Cardiac septum (tissue), 1 donor: ENCODE measurements around the gene NDP. TPM values are rescaled to one million over a fixed set of nuclear protein-coding genes. Genes with fewer than 3 reads are reported as not detected.

Experiments used
- DNase-seq: peaks from one replicate; pipeline ENCODE4 v3.0.0-alpha.2; 2020; ENCODE audit warnings: low spot score
- intact Hi-C: fragments of 100-400 bp; cut with DNase I; formaldehyde crosslinking; loops from one replicate; pipeline ENCODE4 v1.14.0; 2022
- long read RNA-seq: library from polyadenylated mRNA; unstranded; transcript quantifications from one replicate; pipeline ENCODE4 v2.0.0, GENCODE V29; 2021
- total RNA-seq: library from RNA; stranded (reverse); fragmentation: NEBNext Ultra II Directional; extraction: Animal tissue kit (Norgen Biotek cat#: 25700); gene quantifications from one replicate; pipeline ENCODE4 v1.2.1, GENCODE V29; 2021
- donor health status: DM: no; HTN: no; CAD: no.

Gene NDP, protein sequence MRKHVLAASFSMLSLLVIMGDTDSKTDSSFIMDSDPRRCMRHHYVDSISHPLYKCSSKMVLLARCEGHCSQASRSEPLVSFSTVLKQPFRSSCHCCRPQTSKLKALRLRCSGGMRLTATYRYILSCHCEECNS
- total RNA-seq, result 0.86 TPM
- long read RNA-seq, result 0 reads

DNA sequence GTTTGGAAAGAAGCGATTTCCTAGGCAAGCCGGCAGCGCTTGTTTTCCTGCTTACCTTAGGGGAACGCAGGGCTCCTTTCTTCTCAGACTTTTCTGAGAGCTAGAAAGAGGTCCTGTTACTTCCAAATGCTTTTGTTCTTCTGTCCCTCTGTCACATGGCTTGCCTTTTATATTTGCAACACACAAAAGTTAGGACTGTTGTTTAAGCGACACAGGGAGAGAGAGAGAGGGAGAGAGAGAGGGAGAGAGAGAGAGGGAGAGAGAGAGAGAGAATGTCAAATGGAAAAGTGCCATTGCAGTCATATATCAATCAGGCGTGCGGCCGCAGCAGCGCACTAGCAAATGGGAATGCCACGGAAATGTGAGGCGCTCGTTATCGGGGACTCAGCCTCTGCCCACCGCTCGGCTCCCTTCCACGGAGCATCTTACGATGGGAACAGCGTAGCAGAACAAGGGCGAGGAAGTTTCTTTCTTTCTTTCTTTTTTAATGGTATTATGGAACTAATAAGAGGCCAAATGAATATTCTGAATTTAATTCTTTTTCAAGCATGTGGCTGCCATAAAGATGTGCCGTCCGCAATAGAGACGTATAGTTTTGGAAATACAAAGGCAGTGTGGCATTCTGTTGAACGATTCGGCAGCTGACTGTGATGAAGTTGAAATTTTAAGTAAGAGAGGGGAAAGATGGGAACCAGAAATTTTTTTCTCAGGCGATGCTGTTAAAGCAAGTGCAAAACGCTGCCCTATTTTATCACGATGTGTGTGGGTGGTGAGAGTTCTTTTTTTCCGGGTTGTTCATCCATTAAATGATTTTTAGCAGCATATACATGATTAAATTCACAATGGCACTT, at the start of gene NDP:
TSS of gene NDP (minus strand) at position 142 of the 851 bp plus-strand sequence. CDS start 14,745 bp downstream, outside the sequence.
- intact Hi-C loops, result no loop called here
- no peak for DNase-seq

DNA sequence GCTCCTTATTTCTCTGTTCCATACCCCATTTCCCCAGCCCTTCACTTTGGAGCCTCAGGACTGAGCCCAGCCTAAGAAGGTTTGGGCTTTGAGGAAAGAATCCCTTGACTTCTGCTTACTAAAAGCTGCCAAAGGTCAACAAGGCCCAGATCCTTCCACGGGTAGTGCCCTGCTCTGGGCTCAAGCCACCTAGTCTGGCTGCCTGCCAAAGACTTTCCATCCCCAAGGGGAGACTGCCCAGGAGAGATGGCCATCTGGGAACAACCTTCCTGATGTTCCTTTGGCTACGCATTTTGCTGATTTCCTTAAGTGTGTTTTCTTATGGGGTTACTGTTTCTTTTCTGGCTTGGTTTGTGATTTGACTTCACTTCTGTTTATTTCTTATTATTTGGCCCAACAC, 49.8 kb upstream of the NDP start:
- intact Hi-C loops, result no loop called here
- DNase-seq, result no peak

DNA sequence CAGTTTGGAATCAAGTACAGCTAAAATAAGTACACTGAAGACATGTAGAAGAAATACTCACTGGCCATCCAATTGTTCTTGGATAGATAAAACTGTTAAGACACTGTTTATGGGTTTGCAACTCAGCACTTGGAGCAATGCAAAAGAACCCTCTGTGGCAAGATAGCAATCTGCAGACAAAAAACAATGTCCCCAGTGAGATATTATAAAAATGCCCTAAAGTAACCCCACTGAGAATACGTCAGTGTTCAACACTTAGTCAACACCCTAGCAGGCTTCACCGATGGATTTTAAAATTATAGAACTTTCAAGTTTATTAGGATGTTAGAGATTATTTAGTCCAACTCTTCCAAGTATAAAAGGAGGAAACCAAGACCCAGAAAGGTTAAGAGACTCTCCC, 47.5 kb upstream of the NDP start:
- intact Hi-C loops, result no loop called here
- no peak for DNase-seq

DNA sequence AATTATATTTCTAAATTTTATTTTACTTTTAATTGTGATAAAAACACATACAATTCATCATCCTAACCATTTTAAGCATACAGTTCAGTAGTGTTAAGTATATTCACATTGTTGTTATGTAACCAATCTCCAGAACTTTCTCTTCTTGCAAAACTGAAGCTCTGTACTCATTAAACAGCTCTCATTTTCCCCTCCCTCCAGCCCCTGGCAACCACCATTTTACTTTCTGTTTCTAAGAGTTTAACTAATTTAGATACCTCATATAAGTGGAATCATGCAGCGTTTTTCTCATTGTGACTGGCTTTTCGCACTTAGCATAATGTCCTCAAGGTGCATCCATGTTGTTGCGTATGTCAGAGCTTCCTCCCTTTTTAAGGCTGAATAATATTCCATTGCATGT, 46.7 kb upstream of the NDP start:
- no peak for DNase-seq
- intact Hi-C loops, result no loop called here

DNA sequence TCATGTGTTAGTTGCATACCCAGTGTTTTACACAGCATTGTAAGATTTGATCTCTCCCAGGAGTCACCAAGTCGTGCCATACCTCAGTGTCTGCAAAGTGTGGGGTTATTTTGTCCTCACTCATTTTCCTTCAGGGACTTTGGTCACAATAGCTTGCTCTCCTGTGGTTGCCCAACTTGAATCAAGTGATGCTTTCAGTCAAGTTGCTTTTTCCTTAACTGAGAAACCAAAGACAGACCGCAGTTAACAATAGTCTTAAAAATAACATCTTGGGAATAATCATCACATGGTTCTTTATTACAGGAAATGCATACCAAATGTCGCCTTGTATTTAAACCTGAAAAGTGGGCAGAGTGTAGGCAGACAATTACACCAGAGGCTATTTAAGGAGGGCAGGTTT, 44.5 kb upstream of the NDP start:
- no peak for DNase-seq
- intact Hi-C loops, result no loop called here

DNA sequence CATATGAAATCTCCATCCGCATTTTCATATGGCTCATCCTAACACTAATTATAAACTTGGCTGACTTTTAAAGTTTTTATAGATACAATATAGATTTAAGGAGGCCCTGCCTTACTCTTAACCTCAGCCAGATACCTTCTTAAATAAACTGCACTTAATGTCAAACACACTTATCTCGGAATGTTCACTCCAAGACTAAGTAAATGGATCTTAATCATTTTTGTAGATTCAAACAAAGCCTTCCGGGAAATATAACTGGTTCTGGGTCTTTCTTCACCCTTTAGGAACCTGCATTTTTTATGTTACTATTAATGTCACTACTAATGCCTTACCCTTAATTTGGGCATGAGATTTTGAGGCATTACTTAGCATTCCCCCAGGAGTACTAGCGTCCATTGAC, 43.7 kb upstream of the NDP start:
- no peak for DNase-seq
- intact Hi-C loops, result no loop called here

DNA sequence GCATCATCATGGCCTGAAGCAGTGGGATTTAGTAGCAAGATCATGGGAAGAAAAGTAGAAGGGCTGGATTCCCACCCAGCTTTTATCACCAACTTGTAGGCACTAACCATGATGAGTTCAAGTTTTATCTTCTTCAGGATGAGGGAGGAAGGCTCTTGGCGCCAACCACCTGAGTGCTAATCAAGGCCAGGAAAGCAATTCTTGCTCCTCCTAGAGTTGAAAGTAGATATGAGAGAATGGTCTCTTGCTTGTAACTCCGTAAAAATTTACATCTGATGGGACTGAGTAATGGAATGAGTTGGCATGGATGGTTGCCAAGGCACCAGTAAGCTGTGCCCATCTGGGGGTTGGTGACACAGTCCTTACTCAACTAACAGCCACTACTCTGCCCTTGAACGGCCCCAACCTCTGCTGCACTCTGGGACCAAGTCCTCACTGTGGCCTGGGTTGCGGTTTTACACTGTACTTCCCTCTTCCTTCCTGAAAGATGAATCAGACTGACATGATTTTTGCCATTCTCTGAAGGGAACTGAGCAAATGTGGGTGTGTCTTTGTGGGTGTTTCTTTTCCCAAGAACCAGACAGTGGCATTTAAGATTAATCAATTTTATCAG, 39.4 kb upstream of the NDP start:
- intact Hi-C loops, result no loop called here
- DNase-seq, result peak; percentile 82

DNA sequence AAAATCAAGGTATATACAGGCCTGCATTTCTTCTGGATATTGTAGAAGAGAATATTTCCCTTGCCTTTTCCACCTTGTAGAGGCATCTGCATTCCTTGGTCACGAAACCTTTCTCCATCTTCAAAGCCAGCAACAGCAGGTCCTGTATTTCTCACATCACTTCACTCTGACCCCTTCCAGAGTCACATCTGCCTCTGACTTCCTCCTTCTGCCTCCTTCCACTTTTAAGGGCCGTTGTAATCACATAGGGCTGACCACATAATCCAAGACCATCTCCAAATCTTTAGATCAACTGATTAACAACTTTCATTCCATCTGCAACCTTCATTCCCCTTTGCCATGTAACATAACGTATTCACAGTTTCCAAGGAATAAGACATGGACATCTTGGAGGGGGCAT, 38.3 kb upstream of the NDP start:
- intact Hi-C loops, result no loop called here
- no peak for DNase-seq

DNA sequence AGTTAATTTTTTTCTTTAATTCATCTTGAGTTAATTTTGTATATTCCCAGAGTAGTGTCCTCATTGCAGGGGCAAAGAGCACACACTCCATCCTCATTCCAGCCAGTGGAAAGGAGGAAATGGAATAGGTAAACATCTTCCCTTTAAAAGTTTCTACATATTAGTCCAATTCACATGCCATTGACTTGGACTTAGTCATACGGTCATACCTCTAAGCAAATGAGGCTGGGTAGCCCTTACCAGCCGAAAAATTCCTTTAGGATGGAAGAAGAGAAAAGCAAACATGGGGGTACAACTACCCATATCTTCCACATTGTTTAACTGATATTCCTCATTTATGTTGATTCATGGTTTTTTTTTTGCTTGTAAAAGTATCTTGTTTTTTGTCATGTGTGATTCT, 37.4 kb upstream of the NDP start:
- no peak for DNase-seq
- intact Hi-C loops, result no loop called here

DNA sequence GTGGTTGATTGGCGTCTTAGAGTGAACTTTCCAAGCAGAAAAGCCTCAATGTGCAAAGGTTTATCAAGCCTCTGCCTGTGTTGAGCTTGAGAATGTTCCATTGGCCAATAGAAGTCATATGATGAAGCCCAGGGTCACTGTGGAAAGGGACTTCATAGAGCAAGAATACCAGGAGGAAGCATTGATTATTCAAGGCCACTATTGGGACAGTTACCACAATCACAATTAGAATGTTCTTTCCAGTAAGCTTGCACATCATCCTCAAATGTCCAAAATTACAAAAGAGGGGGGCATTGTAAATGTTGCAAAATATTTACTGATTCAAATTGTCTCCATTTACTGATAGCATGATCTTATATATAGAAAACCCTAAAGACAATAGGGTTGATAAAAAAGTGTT, 32.9 kb upstream of the NDP start:
- DNase-seq, result no peak
- intact Hi-C loops, result no loop called here

DNA sequence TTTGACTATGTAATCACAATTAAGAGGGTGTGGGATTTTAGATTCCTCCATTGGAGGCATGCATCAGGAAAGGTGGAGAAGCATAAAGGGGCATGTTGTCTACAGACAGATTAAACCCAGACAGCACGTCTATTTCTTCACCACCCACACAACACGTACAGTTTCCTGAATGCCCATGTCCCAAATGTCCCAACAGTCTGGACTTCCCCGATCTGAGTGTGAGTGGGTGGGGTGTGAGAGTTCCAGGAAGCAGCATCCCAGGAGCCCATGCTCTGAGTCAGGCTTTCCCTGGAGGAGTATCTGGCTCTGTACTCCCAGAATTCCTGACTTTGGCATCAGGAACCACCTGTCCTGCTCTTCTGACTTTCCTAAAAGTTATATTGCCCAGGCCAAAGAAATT, 30.8 kb upstream of the NDP start:
- DNase-seq, result no peak
- intact Hi-C loops, result no loop called here

DNA sequence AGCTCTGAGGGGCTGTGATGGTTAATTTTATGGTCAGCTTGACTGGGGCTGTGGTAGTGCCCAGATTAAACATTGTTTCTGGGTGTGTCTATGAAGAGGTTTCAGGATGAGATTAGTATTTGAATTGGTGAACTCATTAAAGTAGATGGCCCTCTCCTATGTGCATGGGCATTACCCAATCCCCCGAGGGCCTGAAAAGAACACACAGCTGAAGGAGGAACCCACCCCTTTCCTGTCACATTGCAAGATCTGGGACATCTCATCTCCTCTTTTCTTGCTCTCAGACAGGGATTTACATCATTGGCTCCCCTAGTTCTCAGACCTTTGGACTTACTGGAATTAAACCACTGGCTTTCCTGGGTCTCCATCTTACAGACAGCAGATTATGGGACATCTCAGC, 29.4 kb upstream of the NDP start:
- DNase-seq, result no peak
- intact Hi-C loops, result no loop called here

DNA sequence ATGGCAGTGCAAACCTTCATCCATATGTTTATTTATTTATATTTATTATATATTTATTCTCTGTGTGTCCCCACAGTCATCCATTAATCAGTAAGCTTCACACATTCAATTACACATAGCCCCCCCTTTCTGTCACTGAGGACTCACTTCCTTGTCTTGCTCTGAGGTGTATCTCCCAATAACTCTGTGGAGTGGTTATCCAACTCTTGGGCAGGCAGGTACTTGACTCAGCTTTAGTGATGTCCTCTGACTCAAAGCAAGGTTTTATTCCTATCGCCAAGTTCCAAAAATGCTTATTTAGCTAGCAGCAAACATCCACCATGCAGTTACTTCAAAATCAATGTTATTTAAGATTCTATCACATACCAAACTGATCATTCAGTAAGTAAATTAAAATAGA, 25.2 kb upstream of the NDP start:
- intact Hi-C loops, result no loop called here
- no peak for DNase-seq

DNA sequence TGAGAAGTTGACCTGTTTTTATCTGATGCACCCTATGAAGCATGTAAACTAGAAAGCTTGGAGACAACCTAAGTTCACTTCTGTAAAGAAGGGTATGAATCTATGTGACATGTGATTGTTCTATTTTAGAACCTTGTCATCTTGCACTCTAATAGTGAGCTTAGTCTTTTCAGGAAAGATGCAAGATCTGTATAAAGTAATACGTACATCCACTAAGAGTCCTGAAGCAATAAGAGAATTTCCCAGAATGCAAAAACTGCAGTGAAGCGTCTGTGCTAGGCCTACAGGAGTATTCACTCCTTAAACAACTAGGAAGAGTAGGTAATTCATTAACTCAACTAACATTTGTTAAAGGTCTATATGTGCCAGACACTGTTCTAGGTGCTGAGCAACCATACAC, 23.3 kb upstream of the NDP start:
- intact Hi-C loops, result no loop called here
- DNase-seq, result no peak

DNA sequence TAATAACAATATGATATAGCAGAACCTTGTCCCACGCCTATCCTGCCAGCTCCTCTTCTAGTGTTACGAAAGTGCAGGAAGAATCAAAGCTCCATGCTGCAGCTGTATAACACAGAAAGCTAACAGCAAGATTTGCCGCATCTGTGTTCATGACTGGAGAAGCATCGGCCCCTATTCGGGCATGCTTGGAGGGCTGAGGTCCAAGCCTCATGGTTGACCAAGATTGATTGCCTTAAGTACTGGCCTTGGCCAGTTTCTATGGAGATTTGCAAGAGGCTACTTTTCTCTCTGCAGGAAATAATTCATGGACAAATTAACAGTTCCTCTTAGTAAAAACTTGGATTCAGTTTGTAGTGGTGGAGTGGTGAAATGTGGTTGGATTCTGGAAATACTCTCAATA, 12.9 kb upstream of the NDP start:
- no peak for DNase-seq
- intact Hi-C loops, result no loop called here

DNA sequence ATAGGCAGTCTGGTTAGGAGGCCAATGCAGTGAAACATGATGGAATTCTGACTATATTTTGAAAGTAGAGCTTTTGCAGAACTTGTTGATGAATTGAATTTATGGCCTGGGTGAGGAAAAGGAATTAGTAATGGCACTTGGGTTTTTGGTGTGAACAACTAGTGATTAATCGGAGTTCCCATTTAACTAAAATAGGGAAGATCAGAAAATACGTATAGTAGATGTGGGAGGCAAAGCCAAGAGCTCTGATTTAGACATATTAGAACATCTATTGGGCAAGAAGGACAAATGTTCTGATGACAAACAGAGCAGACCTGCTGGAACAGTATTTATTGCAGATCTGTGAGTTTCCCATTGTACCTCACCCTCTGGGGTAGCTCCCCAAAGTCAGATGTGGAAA, 12.3 kb upstream of the NDP start:
- intact Hi-C loops, result no loop called here
- no peak for DNase-seq

DNA sequence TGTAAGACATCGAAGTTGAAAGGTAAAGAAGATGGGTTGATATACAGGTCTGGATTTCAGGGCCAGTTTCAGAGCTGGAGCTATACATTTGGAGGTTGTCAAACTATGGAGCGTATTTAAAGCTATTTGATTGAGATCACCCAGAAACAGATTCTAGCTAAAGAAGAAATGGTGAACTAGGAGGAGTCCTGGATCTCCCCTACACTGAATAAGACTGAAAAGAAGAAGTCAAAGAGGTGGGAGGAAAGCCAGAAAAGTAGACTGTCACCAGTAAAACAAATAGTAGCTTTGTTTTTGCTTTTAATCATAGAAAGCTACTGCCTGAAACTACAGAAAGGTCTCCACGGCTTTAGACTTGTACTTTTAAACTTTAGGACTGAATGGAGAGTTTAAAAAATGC, 5.0 kb upstream of the NDP start:
- intact Hi-C loops, result no loop called here
- no peak for DNase-seq

DNA sequence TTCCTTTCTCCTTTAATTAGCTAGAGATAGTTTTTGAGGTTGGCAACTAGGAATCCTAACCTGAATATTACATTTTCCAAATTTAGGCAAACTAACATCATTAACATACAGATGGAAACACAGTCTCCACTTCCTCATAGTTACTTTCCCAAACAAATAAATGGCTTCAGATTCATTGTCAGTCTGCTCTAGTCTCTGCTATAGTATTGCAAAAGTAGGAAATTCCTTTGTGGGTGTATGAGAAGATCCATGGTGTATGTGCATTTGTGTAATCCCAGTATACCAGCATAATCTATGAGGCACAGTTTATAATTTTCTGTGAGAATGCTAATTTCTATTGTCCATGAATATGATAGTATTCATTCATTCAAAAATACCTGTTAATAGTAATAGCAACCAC, 3.0 kb upstream of the NDP start:
- intact Hi-C loops, result no loop called here
- no peak for DNase-seq

DNA sequence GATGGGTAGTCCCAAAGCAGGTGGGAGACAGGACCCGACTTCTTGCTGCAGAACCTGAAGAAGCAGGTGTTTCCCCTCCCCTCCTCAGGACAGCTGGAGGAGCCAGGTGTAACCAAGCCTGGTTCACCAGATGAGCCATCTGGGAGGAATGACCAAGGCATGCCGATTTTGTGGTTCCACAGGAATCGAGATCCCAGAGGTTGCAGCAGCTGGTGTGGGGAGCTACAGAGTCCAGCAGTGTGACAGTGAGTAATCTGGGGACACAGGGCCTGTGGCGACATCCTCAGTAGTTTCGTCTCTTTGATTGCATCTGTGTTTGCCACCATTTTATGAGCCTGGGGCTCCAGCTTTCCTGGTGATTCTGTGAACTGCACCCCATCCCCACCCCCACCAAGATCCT, 2.6 kb upstream of the NDP start:
- intact Hi-C loops, result no loop called here
- DNase-seq, result no peak

DNA sequence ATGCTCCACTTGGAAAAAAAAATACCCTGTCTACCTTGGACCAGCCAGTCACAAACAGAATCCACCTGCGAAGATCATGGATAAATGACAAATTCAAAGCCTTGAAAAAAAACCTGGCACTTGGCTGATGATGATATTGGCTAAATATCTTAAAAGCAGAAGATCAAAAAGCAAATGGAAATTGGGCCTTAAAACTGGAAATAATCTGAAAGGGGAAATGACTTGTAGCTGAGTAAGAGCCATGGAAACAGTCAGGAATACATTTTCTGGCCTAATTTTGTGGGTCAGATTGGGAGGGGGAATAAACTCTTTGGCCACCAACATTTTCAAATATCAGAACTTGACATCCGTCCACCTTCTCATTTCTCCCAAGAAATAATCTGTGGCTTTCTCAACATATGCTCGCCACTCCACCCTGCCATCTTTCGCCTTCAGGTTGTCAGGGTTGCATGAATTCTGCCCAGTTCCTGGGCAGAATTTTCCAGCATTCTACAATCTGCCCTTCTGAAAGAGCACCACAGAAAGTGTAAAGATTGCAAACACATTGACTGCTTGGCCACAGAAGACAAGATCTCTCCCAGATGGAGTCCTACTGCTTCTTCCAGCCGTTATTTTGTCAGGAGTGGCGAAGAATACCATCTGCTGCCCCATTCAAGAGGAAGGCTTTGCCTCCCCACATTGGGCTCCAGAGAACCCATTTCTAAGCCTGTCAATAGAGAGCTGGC, 1.7 kb upstream of the NDP start:
- intact Hi-C loops, result no loop called here
- DNase-seq, result no peak

DNA sequence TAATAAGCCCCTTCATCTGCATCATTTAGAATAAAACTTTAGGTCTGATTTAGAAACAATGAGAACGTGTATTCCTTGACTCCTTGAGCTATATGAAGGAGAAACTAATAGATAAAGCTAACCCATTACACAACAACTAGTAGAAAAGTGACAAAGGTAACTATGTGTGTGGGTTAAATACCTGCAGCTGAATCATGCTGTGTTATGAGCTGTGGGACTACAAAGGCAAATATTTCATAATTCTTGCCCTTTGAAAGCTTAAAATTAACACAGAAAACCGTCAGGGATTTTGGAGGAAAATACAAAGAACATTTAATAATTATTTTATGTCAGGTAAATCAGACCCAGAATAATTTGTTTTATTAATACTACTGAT, 898 bp upstream of the NDP start:
- no peak for DNase-seq
- intact Hi-C loops, result no loop called here
